A549 (cell line): ENCODE data around the gene TEX11.

Source experiments
- CEBPB ChIP-seq, 2 experiments: fragments of >200 bp in 1 of 2; sonication (Bioruptor Twin) in 1 of 2; formaldehyde crosslinking in 1 of 2; IDR thresholded peaks; 2 replicates each; pipeline ENCODE4 v1.6.1; 2012 to 2016
- CHD2 ChIP-seq: fragments of 150-350 bp; IDR thresholded peaks from 2 replicates; pipeline ENCODE4 v1.6.1; 2014; ENCODE audit warnings: low read length; ENCODE audit not compliant: partially characterized antibody
- CHD4 ChIP-seq: fragments of 200-600 bp; sonication (generic); IDR thresholded peaks from 2 replicates; pipeline ENCODE4 v1.6.1; 2016; ENCODE audit warnings: antibody characterized with exemption, mild to moderate bottlenecking, borderline replicate concordance
- EP300 ChIP-seq, 2 experiments: fragments of >200 bp; sonication (Bioruptor Twin); formaldehyde crosslinking; IDR thresholded peaks; 2 replicates in 1 of 2; 3 replicates in 1 of 2; pipeline ENCODE4 v1.6.1; 2016 to 2017
- FOSL2 ChIP-seq, 2 experiments: fragments of 450-650 bp in 1 of 2; fragments of >200 bp in 1 of 2; sonication (Bioruptor Twin) in 1 of 2; formaldehyde crosslinking; IDR thresholded peaks; 2 replicates each; pipeline versions ENCODE4 v1.5.0 to v1.6.1; 2016 to 2020; ENCODE audit warnings: mild to moderate bottlenecking in 1 of 2, moderate library complexity in 1 of 2
- JUNB ChIP-seq: fragments of >200 bp; sonication (Bioruptor Twin); formaldehyde crosslinking; IDR thresholded peaks from 2 replicates; pipeline ENCODE4 v1.6.1; 2016
- POLR2A ChIP-seq: IDR thresholded peaks from 2 replicates; pipeline ENCODE4 v1.6.1; 2012; ENCODE audit warnings: mild to moderate bottlenecking, low read length
- RFX5 ChIP-seq: fragments of 450-650 bp; IDR thresholded peaks from 2 replicates; pipeline ENCODE4 v1.7.1; 2014; ENCODE audit warnings: antibody characterized with exemption, mild to moderate bottlenecking, moderate library complexity
- RNF2 ChIP-seq: fragments of 200-600 bp; sonication (generic); IDR thresholded peaks from 2 replicates; pipeline ENCODE4 v1.6.1; 2016; ENCODE audit warnings: low read depth, mild to moderate bottlenecking, antibody characterized with exemption, moderate library complexity, borderline replicate concordance
- TF ChIP-seq, protein P1 (sequence below): fragments of >200 bp; sonication (Bioruptor Twin); formaldehyde crosslinking; IDR thresholded peaks from 3 replicates; pipeline ENCODE4 v1.5.1; 2016
- TF ChIP-seq, protein P2 (sequence below): fragments of >200 bp; sonication (Bioruptor Twin); formaldehyde crosslinking; IDR thresholded peaks from 3 replicates; pipeline ENCODE4 v1.6.1; 2016
- TF ChIP-seq, protein P3 (sequence below): fragments of 250-450 bp; sonication (Bioruptor Pico); IDR thresholded peaks from 2 replicates; pipeline ENCODE4 v1.5.0; 2020; ENCODE audit warnings: low read depth, mild to moderate bottlenecking, moderate library complexity
- TF ChIP-seq, protein P4 (sequence below): IDR thresholded peaks from 2 replicates; pipeline ENCODE4 v1.6.1; 2012

DNA sequence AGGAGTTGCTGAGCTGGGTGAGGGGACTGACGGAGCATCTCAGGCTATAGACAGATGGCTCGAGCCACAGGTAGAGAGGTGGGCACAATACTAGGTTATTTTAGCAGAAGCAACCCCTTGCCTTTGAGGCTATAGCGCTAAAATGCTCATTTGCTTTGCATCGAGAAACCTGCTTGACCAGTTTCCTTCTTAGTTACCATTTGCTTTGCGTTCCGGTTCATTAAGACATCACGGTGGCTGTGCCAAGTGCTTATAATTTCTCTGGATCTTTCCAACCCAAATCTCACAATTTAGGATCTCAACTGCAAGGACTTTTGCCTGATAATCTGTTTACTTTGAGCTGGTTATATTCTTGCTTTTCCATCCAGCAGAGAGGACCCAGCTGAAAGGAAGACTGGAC lies 423.0 kb downstream of the TEX11 start:
- TF ChIP-seq RFX5 (no peak), FOSL2 (IDR thresholded peaks at IDR 0.05) (no peak), FOSL2 (CRISPR knock-in tag; IDR thresholded peaks at IDR 0.05) (no peak), JUNB (no peak), EP300 (IDR thresholded peaks at IDR 0.05) (no peak), CEBPB (IDR thresholded peaks at IDR 0.05) (no peak), CHD4 (no peak), CHD2 (no peak), POLR2A (no peak), RNF2 (no peak)
- TF ChIP-seq, protein P1, sequence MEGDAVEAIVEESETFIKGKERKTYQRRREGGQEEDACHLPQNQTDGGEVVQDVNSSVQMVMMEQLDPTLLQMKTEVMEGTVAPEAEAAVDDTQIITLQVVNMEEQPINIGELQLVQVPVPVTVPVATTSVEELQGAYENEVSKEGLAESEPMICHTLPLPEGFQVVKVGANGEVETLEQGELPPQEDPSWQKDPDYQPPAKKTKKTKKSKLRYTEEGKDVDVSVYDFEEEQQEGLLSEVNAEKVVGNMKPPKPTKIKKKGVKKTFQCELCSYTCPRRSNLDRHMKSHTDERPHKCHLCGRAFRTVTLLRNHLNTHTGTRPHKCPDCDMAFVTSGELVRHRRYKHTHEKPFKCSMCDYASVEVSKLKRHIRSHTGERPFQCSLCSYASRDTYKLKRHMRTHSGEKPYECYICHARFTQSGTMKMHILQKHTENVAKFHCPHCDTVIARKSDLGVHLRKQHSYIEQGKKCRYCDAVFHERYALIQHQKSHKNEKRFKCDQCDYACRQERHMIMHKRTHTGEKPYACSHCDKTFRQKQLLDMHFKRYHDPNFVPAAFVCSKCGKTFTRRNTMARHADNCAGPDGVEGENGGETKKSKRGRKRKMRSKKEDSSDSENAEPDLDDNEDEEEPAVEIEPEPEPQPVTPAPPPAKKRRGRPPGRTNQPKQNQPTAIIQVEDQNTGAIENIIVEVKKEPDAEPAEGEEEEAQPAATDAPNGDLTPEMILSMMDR = no peak
- TF ChIP-seq, protein P2, sequence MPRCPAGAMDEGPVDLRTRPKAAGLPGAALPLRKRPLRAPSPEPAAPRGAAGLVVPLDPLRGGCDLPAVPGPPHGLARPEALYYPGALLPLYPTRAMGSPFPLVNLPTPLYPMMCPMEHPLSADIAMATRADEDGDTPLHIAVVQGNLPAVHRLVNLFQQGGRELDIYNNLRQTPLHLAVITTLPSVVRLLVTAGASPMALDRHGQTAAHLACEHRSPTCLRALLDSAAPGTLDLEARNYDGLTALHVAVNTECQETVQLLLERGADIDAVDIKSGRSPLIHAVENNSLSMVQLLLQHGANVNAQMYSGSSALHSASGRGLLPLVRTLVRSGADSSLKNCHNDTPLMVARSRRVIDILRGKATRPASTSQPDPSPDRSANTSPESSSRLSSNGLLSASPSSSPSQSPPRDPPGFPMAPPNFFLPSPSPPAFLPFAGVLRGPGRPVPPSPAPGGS = no peak
- TF ChIP-seq, protein P3, sequence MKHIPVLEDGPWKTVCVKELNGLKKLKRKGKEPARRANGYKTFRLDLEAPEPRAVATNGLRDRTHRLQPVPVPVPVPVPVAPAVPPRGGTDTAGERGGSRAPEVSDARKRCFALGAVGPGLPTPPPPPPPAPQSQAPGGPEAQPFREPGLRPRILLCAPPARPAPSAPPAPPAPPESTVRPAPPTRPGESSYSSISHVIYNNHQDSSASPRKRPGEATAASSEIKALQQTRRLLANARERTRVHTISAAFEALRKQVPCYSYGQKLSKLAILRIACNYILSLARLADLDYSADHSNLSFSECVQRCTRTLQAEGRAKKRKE (CRISPR knock-in tag) = no peak
- TF ChIP-seq, protein P4, sequence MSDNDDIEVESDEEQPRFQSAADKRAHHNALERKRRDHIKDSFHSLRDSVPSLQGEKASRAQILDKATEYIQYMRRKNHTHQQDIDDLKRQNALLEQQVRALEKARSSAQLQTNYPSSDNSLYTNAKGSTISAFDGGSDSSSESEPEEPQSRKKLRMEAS = no peak
